Hepatocyte (in vitro differentiated cells): ENCODE measurements around the gene PRMT7. TPM values are rescaled to one million over a fixed set of nuclear protein-coding genes. Genes with fewer than 3 reads are reported as not detected.

ENCODE experiments used
- DNase-seq: peaks from one replicate; pipeline ENCODE4 v3.0.0-alpha.2; 2016; ENCODE audit warnings: low spot score
- H2AFZ ChIP-seq: fragments of 200-600 bp; sonication (generic); 2 replicates; pipeline ENCODE4 v1.6.0; 2016; ENCODE audit warnings: antibody characterized with exemption, mild to moderate bottlenecking
- H3K27ac ChIP-seq: fragments of 200-600 bp; sonication (generic); 2 replicates; pipeline ENCODE4 v1.5.1; 2016; ENCODE audit warnings: mild to moderate bottlenecking
- H3K27me3 ChIP-seq: fragments of 200-600 bp; sonication (generic); 2 replicates; pipeline ENCODE4 v1.6.1; 2016
- H3K36me3 ChIP-seq: fragments of 200-600 bp; sonication (generic); replicated peaks from 2 replicates; pipeline ENCODE4 v1.5.1; 2016; ENCODE audit warnings: low read depth; ENCODE audit not compliant: insufficient read depth
- H3K4me1 ChIP-seq: fragments of 200-600 bp; sonication (generic); 2 replicates; pipeline ENCODE4 v1.5.1; 2016; ENCODE audit warnings: mild to moderate bottlenecking, moderate library complexity; ENCODE audit not compliant: insufficient read depth
- H3K4me2 ChIP-seq: fragments of 200-600 bp; sonication (generic); 2 replicates; pipeline ENCODE4 v1.6.0; 2016
- H3K4me3 ChIP-seq: fragments of 200-600 bp; sonication (generic); 2 replicates; pipeline ENCODE4 v1.5.1; 2016; ENCODE audit warnings: mild to moderate bottlenecking
- H3K79me2 ChIP-seq: fragments of 200-600 bp; sonication (generic); 2 replicates; pipeline ENCODE4 v1.6.0; 2017; ENCODE audit warnings: mild to moderate bottlenecking
- H3K9me2 ChIP-seq: fragments of 200-600 bp; sonication (generic); replicated peaks from 2 replicates; pipeline ENCODE4 v1.6.0; 2017; ENCODE audit warnings: mild to moderate bottlenecking; ENCODE audit not compliant: insufficient read depth
- H3K9me3 ChIP-seq: fragments of 200-600 bp; sonication (generic); 2 replicates; pipeline ENCODE4 v1.5.1; 2016; ENCODE audit warnings: low read depth, mild to moderate bottlenecking
- H4K20me1 ChIP-seq: fragments of 200-600 bp; sonication (generic); 2 replicates; pipeline ENCODE4 v1.6.0; 2016; ENCODE audit warnings: mild to moderate bottlenecking; ENCODE audit not compliant: insufficient read depth, poor library complexity, severe bottlenecking
- EZH2 ChIP-seq: fragments of 200-600 bp; sonication (generic); IDR thresholded peaks from 2 replicates; pipeline ENCODE4 v1.6.1; 2016; ENCODE audit warnings: antibody characterized with exemption, mild to moderate bottlenecking, borderline replicate concordance
- EZH2phosphoT487 ChIP-seq: fragments of 200-600 bp; sonication (generic); IDR thresholded peaks from one replicate; pipeline ENCODE4 v1.6.1; 2018; ENCODE audit warnings: antibody characterized with exemption, mild to moderate bottlenecking, low read depth, moderate library complexity; ENCODE audit not compliant: unreplicated experiment, severe bottlenecking
- WGBS: methylation state at CpG from one replicate; pipeline ENCODE4 v1.1.6; 2016; ENCODE audit warnings: low lambda C conversion rate; ENCODE audit errors: missing lambda C conversion rate; 5-methylcytosine and 5-hydroxymethylcytosine counted together
- polyA plus RNA-seq: library from polyadenylated mRNA; unstranded; fragments of >200 nt; fragmentation: Nextera tagmentation; extraction: Ambion mirVana; gene quantifications from 2 replicates; pipeline ENCODE4 v1.2.1, GENCODE V29; 2016
- total RNA-seq: library from RNA; depleted of rRNA; stranded (reverse); fragments of >200 nt; gene quantifications from 2 replicates; pipeline ENCODE4 v1.2.3, GENCODE V29; 2014
- TF ChIP-seq, protein P1 (sequence below): fragments of 200-600 bp; sonication (generic); IDR thresholded peaks from 2 replicates; pipeline ENCODE4 v1.5.1; 2016; ENCODE audit warnings: antibody characterized with exemption, mild to moderate bottlenecking; ENCODE audit not compliant: poor library complexity

Gene PRMT7
- total and polyA plus RNA-seq, 2 experiments from 2014 or later = 41.1 to 43.6 TPM

DNA sequence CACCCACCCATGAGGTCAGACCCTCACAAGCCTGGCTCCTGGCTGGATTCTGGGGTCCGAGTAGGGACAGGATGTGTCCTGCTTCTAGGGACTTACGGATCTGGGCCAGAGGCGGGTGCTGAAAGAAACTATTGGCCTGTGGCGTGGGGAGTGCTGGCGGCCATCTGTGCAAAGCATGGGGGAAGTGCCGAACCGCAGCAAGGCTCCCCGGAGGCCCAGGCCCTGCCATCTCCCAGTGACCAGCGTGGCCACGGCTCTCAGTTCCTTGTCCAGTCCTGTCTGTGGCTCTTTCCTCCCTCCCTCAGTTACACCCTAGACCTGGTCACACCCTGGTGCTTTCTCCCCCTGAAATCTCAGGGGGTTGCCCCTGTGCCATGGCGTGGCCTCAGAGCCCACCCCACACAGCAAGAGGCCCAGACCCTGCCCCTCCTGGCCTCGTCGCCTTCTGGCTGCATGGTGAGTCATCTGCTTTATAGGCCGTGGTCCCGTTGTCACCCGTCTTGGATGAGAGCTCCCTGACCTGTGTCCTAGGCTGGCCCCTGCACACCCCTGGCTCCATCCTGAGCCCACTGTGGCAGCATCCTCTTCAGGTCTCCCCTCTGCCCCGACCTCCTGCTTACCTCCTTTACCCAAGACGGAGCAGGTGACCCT lies 54.5 kb downstream of the PRMT7 start:
- TF ChIP-seq, protein P1, sequence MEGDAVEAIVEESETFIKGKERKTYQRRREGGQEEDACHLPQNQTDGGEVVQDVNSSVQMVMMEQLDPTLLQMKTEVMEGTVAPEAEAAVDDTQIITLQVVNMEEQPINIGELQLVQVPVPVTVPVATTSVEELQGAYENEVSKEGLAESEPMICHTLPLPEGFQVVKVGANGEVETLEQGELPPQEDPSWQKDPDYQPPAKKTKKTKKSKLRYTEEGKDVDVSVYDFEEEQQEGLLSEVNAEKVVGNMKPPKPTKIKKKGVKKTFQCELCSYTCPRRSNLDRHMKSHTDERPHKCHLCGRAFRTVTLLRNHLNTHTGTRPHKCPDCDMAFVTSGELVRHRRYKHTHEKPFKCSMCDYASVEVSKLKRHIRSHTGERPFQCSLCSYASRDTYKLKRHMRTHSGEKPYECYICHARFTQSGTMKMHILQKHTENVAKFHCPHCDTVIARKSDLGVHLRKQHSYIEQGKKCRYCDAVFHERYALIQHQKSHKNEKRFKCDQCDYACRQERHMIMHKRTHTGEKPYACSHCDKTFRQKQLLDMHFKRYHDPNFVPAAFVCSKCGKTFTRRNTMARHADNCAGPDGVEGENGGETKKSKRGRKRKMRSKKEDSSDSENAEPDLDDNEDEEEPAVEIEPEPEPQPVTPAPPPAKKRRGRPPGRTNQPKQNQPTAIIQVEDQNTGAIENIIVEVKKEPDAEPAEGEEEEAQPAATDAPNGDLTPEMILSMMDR = no peak
- TF ChIP-seq EZH2phosphoT487 (no peak), EZH2 (no peak)
- no peaks in the 10 kb centered on the region for H3K9me3 ChIP-seq
- H3K4me3 ChIP-seq = no peak overlapping the region
- H3K27ac ChIP-seq = no peak overlapping the region
- H4K20me1 ChIP-seq = no peaks in the 10 kb centered on the region
- no peak overlapping the region for H3K4me2 ChIP-seq
- H3K9me2 ChIP-seq = no peaks in the 10 kb centered on the region
- no peaks in the 10 kb centered on the region for H3K79me2 ChIP-seq
- WGBS = 69% methylated on average over 18 of the region's 18 CpGs
- no peaks in the 10 kb centered on the region for H3K27me3 ChIP-seq
- no peak overlapping the region for H2AFZ ChIP-seq
- no peak for DNase-seq
- H3K4me1 ChIP-seq = peaks cover 10% of the 10 kb centered on the region
- no peaks in the 10 kb centered on the region for H3K36me3 ChIP-seq

DNA sequence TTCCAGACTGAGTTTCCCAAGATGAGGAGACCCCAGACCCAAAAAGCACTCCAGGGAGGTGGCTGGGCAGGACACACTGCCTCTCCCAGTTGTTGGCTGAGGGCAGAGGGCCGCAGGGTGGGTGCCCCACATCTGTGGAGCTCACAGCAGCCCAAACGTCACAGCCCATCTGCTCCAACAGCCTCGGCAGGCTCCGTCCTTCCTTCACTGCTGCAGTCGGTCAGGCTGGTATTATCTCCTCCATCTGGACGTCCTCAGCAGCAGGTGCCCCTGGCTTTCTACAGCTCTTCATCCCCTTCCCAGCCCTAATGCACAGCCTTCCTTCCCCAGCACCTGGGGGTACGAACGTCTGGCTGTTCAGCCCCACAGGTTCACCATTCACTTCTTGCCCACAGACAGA lies 55.2 kb downstream of the PRMT7 start:
- H3K9me3 ChIP-seq = no peaks in the 10 kb centered on the region
- no peak overlapping the region for H2AFZ ChIP-seq
- H3K4me2 ChIP-seq = no peak overlapping the region
- no peaks in the 10 kb centered on the region for H3K9me2 ChIP-seq
- no peak overlapping the region for H3K4me3 ChIP-seq
- H3K79me2 ChIP-seq = no peaks in the 10 kb centered on the region
- peaks cover 10% of the 10 kb centered on the region for H3K4me1 ChIP-seq
- TF ChIP-seq EZH2 = no peak
- TF ChIP-seq EZH2phosphoT487 = no peak
- TF ChIP-seq, protein P1 = no peak
- H3K27me3 ChIP-seq = no peaks in the 10 kb centered on the region
- H3K27ac ChIP-seq = no peak overlapping the region
- DNase-seq = no peak
- WGBS = 68% methylated on average over 8 of the region's 8 CpGs
- no peaks in the 10 kb centered on the region for H4K20me1 ChIP-seq
- no peaks in the 10 kb centered on the region for H3K36me3 ChIP-seq

GRCh38 chr16:68367030-68367429 lies 56.2 kb downstream of the PRMT7 start:
- Histone ChIP-seq H4K20me1 (no peaks in the 10 kb centered on the region), H3K4me1 (peaks cover 6% of the 10 kb centered on the region), H3K9me2 (no peaks in the 10 kb centered on the region), H3K9me3 (no peaks in the 10 kb centered on the region), H3K27ac (no peak overlapping the region), H2AFZ (no peak overlapping the region), H3K4me2 (no peak overlapping the region), H3K36me3 (no peaks in the 10 kb centered on the region), H3K79me2 (no peaks in the 10 kb centered on the region), H3K4me3 (no peak overlapping the region), H3K27me3 (no peaks in the 10 kb centered on the region)
- TF ChIP-seq EZH2phosphoT487 (no peak), EZH2 (no peak)
- TF ChIP-seq, protein P1 = peak; percentile 46
- peak; percentile 60 for DNase-seq
- 46% methylated on average over 13 of the region's 13 CpGs for WGBS

- H2AFZ ChIP-seq = no peak overlapping the region
- H3K4me2 ChIP-seq = no peak overlapping the region
- H3K79me2 ChIP-seq = no peaks in the 10 kb centered on the region
- H3K9me2 ChIP-seq = no peaks in the 10 kb centered on the region
- peaks cover 6% of the 10 kb centered on the region for H3K4me1 ChIP-seq
- H3K9me3 ChIP-seq = no peaks in the 10 kb centered on the region
- no peaks in the 10 kb centered on the region for H4K20me1 ChIP-seq
- no peak overlapping the region for H3K27ac ChIP-seq
- no peak for TF ChIP-seq EZH2phosphoT487
- TF ChIP-seq, protein P1 = no peak
- no peak for TF ChIP-seq EZH2
- no peaks in the 10 kb centered on the region for H3K36me3 ChIP-seq
- no peak overlapping the region for H3K4me3 ChIP-seq
- 88% methylated on average over 20 of the region's 20 CpGs for WGBS
- no peaks in the 10 kb centered on the region for H3K27me3 ChIP-seq
- no peak for DNase-seq
Observed at GRCh38 chr16:68367440-68367839, 56.6 kb downstream of the PRMT7 start.
